IMR-90 (cell line): ENCODE data around the gene ZNF513. TPM values are rescaled to one million over a fixed set of nuclear protein-coding genes. Genes with fewer than 3 reads are reported as not detected.

Experiments used
- ATAC-seq: fragments of 200-7000 bp; cut with Tn5 transposase; 2 replicates; pipeline ENCODE4 v1.9.1; 2020; ENCODE audit warnings: low read depth, mild to moderate bottlenecking, moderate library complexity
- BruUV-seq: library from RNA; stranded (reverse); fragments of 400-500 nt; replicated peaks from 2 replicates; lab custom pipeline; 2021; lab: Mats Ljungman, UMichigan
- CTCF ChIA-PET: fragments of 300-600 bp; formaldehyde crosslinking; extraction: SDS; loops from one replicate; lab custom pipeline; 2021; ENCODE audit warnings: antibody characterized with exemption; lab: Yijun Ruan, JAX
- POLR2A ChIA-PET: fragments of 300-600 bp; sonication (Branson Sonifier 250); formaldehyde crosslinking; loops from one replicate; lab custom pipeline; 2022; ENCODE audit warnings: antibody characterized with exemption; ENCODE audit not compliant: unreplicated experiment; lab: Charles Lee
- DNase-seq: peaks from one replicate; pipeline ENCODE4 v3.0.0; 2013
- H2AFZ ChIP-seq: replicated peaks from 2 replicates; pipeline ENCODE3; 2013; ENCODE audit warnings: low read length, mild to moderate bottlenecking; ENCODE audit not compliant: poor library complexity
- H2AK5ac ChIP-seq: 2 replicates; pipeline ENCODE4 v1.6.1; 2013; ENCODE audit warnings: low read depth, low read length, inconsistent platforms
- H2AK9ac ChIP-seq: replicated peaks from 2 replicates; pipeline ENCODE3; 2013; ENCODE audit warnings: mild to moderate bottlenecking, low read depth, low read length, moderate library complexity; ENCODE audit not compliant: poor library complexity
- H2BK120ac ChIP-seq: 2 replicates; pipeline ENCODE4 v1.6.1; 2013; ENCODE audit warnings: low read depth, low read length, inconsistent platforms
- H2BK15ac ChIP-seq: 3 replicates; pipeline ENCODE4 v1.6.1; 2013; ENCODE audit warnings: low read depth, low read length, inconsistent platforms
- H2BK20ac ChIP-seq: 2 replicates; pipeline ENCODE4 v1.6.1; 2013; ENCODE audit warnings: low read depth, mild to moderate bottlenecking, inconsistent platforms, low read length, moderate library complexity
- H2BK5ac ChIP-seq: 2 replicates; pipeline ENCODE4 v1.6.1; 2013; ENCODE audit warnings: mild to moderate bottlenecking, low read depth, low read length, inconsistent platforms; ENCODE audit not compliant: poor library complexity, severe bottlenecking
- H3K14ac ChIP-seq: replicated peaks from 2 replicates; pipeline ENCODE4 v1.6.1; 2013; ENCODE audit warnings: low read depth, low read length, inconsistent platforms
- H3K18ac ChIP-seq: 2 replicates; pipeline ENCODE4 v1.6.1; 2013; ENCODE audit warnings: low read depth, low read length, control low read depth
- H3K23ac ChIP-seq: 2 replicates; pipeline ENCODE4 v1.6.1; 2013; ENCODE audit warnings: low read depth, low read length, inconsistent platforms
- H3K27ac ChIP-seq: 2 replicates; pipeline ENCODE4 v1.5.1; 2013; ENCODE audit warnings: mild to moderate bottlenecking, control low read depth, low read length; ENCODE audit not compliant: insufficient read depth
- H3K27me3 ChIP-seq: 2 replicates; pipeline ENCODE4 v1.6.1; 2013; ENCODE audit warnings: low read length; ENCODE audit not compliant: control insufficient read depth, insufficient read depth
- H3K36me3 ChIP-seq: 2 replicates; pipeline ENCODE4 v1.6.1; 2013; ENCODE audit warnings: low read length, mixed read lengths; ENCODE audit not compliant: control insufficient read depth, insufficient read depth
- H3K4ac ChIP-seq: 2 replicates; pipeline ENCODE4 v1.6.1; 2013; ENCODE audit warnings: low read depth, low read length, inconsistent platforms
- H3K4me1 ChIP-seq: 2 replicates; pipeline ENCODE4 v1.6.1; 2013; ENCODE audit warnings: low read length, mixed read lengths; ENCODE audit not compliant: control insufficient read depth, insufficient read depth
- H3K4me2 ChIP-seq: 2 replicates; pipeline ENCODE4 v1.6.1; 2013; ENCODE audit warnings: low read depth, mild to moderate bottlenecking, control low read depth, low read length, moderate library complexity
- H3K4me3 ChIP-seq: 2 replicates; pipeline ENCODE4 v1.5.1; 2013; ENCODE audit warnings: low read depth, mild to moderate bottlenecking, control low read depth, low read length, moderate library complexity; ENCODE audit not compliant: insufficient read depth
- H3K56ac ChIP-seq: 2 replicates; pipeline ENCODE4 v1.6.1; 2013; ENCODE audit warnings: low read length, inconsistent platforms; ENCODE audit not compliant: insufficient read depth; ENCODE audit errors: extremely low read depth
- H3K79me1 ChIP-seq, 2 experiments: 2 replicates each; pipeline ENCODE4 v1.6.1; 2013; ENCODE audit warnings: low read length in 2 of 2, inconsistent platforms in 1 of 2, low read depth in 1 of 2
- H3K9ac ChIP-seq: 2 replicates; pipeline ENCODE4 v1.6.1; 2013; ENCODE audit warnings: low read depth, low read length, control low read depth
- H3K9me1 ChIP-seq: 2 replicates; pipeline ENCODE4 v1.6.1; 2013; ENCODE audit warnings: low read length, inconsistent platforms; ENCODE audit not compliant: insufficient read depth
- H3K9me3 ChIP-seq: 2 replicates; pipeline ENCODE4 v1.6.1; 2013; ENCODE audit warnings: low read length; ENCODE audit not compliant: control insufficient read depth, insufficient read depth
- H4K20me1 ChIP-seq: 2 replicates; pipeline ENCODE4 v1.6.1; 2013; ENCODE audit warnings: low read length, inconsistent platforms; ENCODE audit not compliant: insufficient read depth
- H4K5ac ChIP-seq: 2 replicates; pipeline ENCODE4 v1.6.1; 2013; ENCODE audit warnings: mild to moderate bottlenecking, low read depth, low read length, control low read depth
- H4K8ac ChIP-seq, 2 experiments: 2 replicates each; pipeline ENCODE4 v1.6.1; 2013; ENCODE audit warnings: low read depth in 2 of 2, low read length in 2 of 2, control low read depth in 1 of 2, inconsistent platforms in 1 of 2
- H4K91ac ChIP-seq: 2 replicates; pipeline ENCODE4 v1.6.1; 2013; ENCODE audit warnings: low read depth, low read length, inconsistent platforms; ENCODE audit not compliant: insufficient read depth
- MXI1 ChIP-seq: IDR thresholded peaks from 2 replicates; pipeline ENCODE4 v1.6.1; 2012; ENCODE audit warnings: low read depth, mild to moderate bottlenecking, low read length, moderate library complexity, borderline replicate concordance
- WGBS, 2 experiments: methylation state at CpG; one replicate each; pipeline versions ENCODE4 v1.1.5 to v1.1.7; 2013; ENCODE audit warnings: missing lambda C conversion rate in 2 of 2; ENCODE audit not compliant: insufficient read length in 1 of 2; ENCODE audit errors: extremely low coverage in 2 of 2; 5-methylcytosine and 5-hydroxymethylcytosine counted together
- dilution Hi-C: fragments of 300-500 bp; cut with HindIII; formaldehyde crosslinking; loops from one replicate; pipeline ENCODE4 v1.14.3; 2018; ENCODE audit warnings: low sequenced_read_pairs; ENCODE audit not compliant: unreplicated experiment
- in situ Hi-C: fragments of 300-500 bp; cut with MboI; formaldehyde crosslinking; loops from 3 replicates; pipeline ENCODE4 v1.14.3; 2019; ENCODE audit warnings: low sequenced_read_pairs, inconsistent platforms, mixed read lengths
- intact Hi-C: fragments of 100-400 bp; cut with micrococcal nuclease; formaldehyde crosslinking; loops from 2 replicates; pipeline ENCODE4 v1.10.0; 2022
- polyA plus RNA-seq, 3 experiments: library from polyadenylated mRNA; depleted of rRNA; stranded (reverse); fragments of >200 nt; gene quantifications; 2 replicates each; pipeline ENCODE4 v1.2.3, GENCODE V29; 2012; ENCODE audit warnings: low replicate concordance in 1 of 3
- total RNA-seq: library from RNA; depleted of rRNA; stranded (reverse); fragments of >200 nt; gene quantifications from 2 replicates; pipeline ENCODE4 v1.2.3, GENCODE V29; 2012
- TF ChIP-seq, protein P1 (sequence below): fragments of 150-350 bp; IDR thresholded peaks from 2 replicates; pipeline ENCODE4 v1.6.1; 2016; ENCODE audit warnings: low read depth, mild to moderate bottlenecking, low read length, moderate library complexity, borderline replicate concordance

The ZNF513 gene
- total and polyA plus RNA-seq, 2 of the 4 experiments (the other 2 are of a cell fraction) = 3.4 to 23.7 TPM

DNA sequence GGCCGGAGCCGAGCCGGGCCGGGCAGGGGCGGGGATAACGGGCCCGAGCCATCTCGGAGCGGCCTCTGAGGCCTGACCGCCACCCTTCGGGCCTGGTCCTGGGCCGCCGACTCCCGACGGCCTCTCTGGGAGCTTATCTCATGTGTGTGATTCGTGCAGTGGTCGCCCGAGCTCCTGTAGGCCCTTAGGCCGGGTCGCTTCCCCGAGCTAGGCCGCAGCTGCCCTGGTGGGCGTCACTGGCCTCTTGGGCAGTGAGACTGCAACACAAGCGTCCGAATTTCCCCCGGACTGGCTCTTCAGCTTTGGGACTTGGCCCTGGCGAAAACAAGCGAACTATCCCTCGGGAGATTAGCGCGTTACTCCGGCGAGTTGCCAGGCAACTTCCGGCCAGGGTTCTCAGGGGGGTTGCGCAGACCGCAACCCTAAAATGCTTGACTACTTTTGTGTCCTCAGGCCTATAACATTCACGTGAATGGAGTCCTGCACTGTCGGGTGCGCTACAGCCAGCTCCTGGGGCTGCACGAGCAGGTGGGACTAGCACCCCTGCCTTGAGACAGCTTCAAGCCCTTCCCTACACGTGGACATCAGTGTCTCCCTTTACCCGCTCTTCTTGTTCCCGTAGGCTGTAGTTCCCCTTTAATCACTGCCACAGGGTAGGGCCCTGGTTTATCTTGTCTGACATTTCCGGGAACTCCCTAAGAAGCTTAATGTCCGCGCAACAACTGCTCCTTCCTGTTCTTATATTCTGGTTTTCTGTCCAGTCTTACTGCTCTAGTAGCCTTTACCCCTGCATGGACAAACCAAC lies 9.5 kb downstream of the ZNF513 start:
- no peaks in the 10 kb centered on the region for H3K9me3 ChIP-seq
- H4K8ac ChIP-seq = peak overlapping the region; percentile 82 to 96
- POLR2A ChIA-PET = no interaction called here
- H3K4me2 ChIP-seq = peak overlapping the region; percentile 97
- H3K23ac ChIP-seq = peak overlapping the region; percentile 77
- H3K9ac ChIP-seq = peak overlapping the region; percentile 78
- H3K36me3 ChIP-seq = peaks cover 46% of the 10 kb centered on the region
- peaks cover 5% of the 10 kb centered on the region; the same call in 1 of the 2 replicates for H3K9me1 ChIP-seq
- dilution Hi-C loops (no loop called here), in situ Hi-C loops (no loop called here), intact Hi-C loops (loop anchor here (1.0 kb wide), 1 partner anchor 50 kb away; no protein-coding TSS in a partner anchor)
- H3K27me3 ChIP-seq = no peaks in the 10 kb centered on the region
- H3K18ac ChIP-seq = no peak overlapping the region; the same call in 1 of the 2 replicates
- peaks cover 16% of the 10 kb centered on the region; the same call in 1 of the 2 replicates for H4K20me1 ChIP-seq
- H4K91ac ChIP-seq = peak overlapping the region; percentile 95
- BruUV-seq = no TSS peak
- CTCF ChIA-PET = no interaction called here
- H2AK9ac ChIP-seq = peak overlapping the region; percentile 98
- H3K14ac ChIP-seq = peak overlapping the region; percentile 92
- peak overlapping the region; percentile 95 for H3K4ac ChIP-seq
- peak overlapping the region; percentile 44 for H4K5ac ChIP-seq
- 0 out of 3 replicates have a peak overlapping the region, but pooled peaks have one; percentile 15 for H2BK15ac ChIP-seq
- peak overlapping the region; percentile 98 for H2AFZ ChIP-seq
- TF ChIP-seq, protein P1, sequence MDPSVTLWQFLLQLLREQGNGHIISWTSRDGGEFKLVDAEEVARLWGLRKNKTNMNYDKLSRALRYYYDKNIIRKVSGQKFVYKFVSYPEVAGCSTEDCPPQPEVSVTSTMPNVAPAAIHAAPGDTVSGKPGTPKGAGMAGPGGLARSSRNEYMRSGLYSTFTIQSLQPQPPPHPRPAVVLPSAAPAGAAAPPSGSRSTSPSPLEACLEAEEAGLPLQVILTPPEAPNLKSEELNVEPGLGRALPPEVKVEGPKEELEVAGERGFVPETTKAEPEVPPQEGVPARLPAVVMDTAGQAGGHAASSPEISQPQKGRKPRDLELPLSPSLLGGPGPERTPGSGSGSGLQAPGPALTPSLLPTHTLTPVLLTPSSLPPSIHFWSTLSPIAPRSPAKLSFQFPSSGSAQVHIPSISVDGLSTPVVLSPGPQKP = no peak
- TF ChIP-seq MXI1 = peak; percentile 78; the same call in 1 of the 2 replicates
- H2BK5ac ChIP-seq = peak overlapping the region; percentile 86
- peak overlapping the region; percentile 84 for H3K27ac ChIP-seq
- 0% methylated on average over 32 of the region's 46 CpGs; no CpG with 5 or more reads in 1 of the 2 experiments for WGBS, 2 experiments
- no peak overlapping the region for H2BK20ac ChIP-seq
- ATAC-seq (peak; percentile 42), DNase-seq (peak; percentile 53)
- H3K4me3 ChIP-seq = peak overlapping the region; percentile 71
- H3K56ac ChIP-seq = peak overlapping the region; percentile 88
- peaks cover 8% of the 10 kb centered on the region for H3K4me1 ChIP-seq
- peak overlapping the region; percentile 98 for H2AK5ac ChIP-seq
- peaks cover 31 to 78% of the 10 kb centered on the region in 2 experiments for H3K79me1 ChIP-seq
- peak overlapping the region; percentile 37 for H2BK120ac ChIP-seq
